Uterine smooth muscle cell (primary cell): Measurements from ENCODE around the gene DDX24. TPM values are rescaled to one million over a fixed set of nuclear protein-coding genes. Genes with fewer than 3 reads are reported as not detected.

Experiments
- total RNA-seq: library from RNA; depleted of rRNA; stranded (reverse); fragments of >200 nt; gene quantifications from 2 replicates; pipeline ENCODE4 v1.2.3, GENCODE V29; 2014

DDX24 gene
- 114 and 139 TPM in 2 replicates for total RNA-seq

GRCh38 chr14:94080621-94081385 is at the start of gene DDX24, which contains the start of gene IFI27L1:
TSS of gene DDX24 (minus strand) at chr14:94081202. CDS start at chr14:94079742, 1,460 bp downstream.
TSS of gene IFI27L1 (plus strand) at chr14:94081310. CDS start at chr14:94096938, 15,628 bp downstream.

GRCh38 chr14:94129111-94129757 is 48.2 kb upstream of the DDX24 start, which contains the start of gene IFI27L2:
TSS of gene IFI27L2 (minus strand) at chr14:94129604. CDS start at chr14:94129564, 40 bp downstream.

GRCh38 chr14:94110552-94111181 is 29.7 kb upstream of the DDX24 start, which contains the start of gene IFI27:
TSS of gene IFI27 (plus strand) at chr14:94110736.

GRCh38 chr14:94026173-94026888 is 54.7 kb downstream of the DDX24 start, which contains the start of gene OTUB2:
TSS of gene OTUB2 (plus strand) at chr14:94026340. CDS start at chr14:94026538, 198 bp downstream.

Other genes with a start within 250 kb of the DDX24 start
- gene FAM181A, start 153.9 kb downstream of the DDX24 start, total RNA-seq = not detected in 2 replicates
- 1.2 and 3.5 TPM in 2 replicates for gene ASB2, start 104.6 kb downstream of the DDX24 start, total RNA-seq
- gene CCDC197, start 83.9 kb downstream of the DDX24 start, total RNA-seq = not detected in 2 replicates
- gene OTUB2, start 54.9 kb downstream of the DDX24 start, total RNA-seq = 1.00 and 2.4 TPM in 2 replicates
- 23.1 and 27.0 TPM in 2 replicates for gene IFI27L1, start 108 bp upstream of the DDX24 start, total RNA-seq
- 23.8 and 28.6 TPM in 2 replicates for gene IFI27, start 29.5 kb upstream of the DDX24 start, total RNA-seq
- gene IFI27L2, start 48.4 kb upstream of the DDX24 start, total RNA-seq = 59.8 and 99.0 TPM in 2 replicates
- gene PPP4R4, start 93.1 kb upstream of the DDX24 start, total RNA-seq = 3.2 and 4.9 TPM in 2 replicates
- under 0.01 TPM in 1 of 2 replicates, not detected in the other for gene SERPINA10, start 212.1 kb upstream of the DDX24 start, total RNA-seq
- gene SERPINA6, start 242.1 kb upstream of the DDX24 start, total RNA-seq = not detected in 2 replicates